ENCODE results near the gene AHSP. TPM values are rescaled to one million over a fixed set of nuclear protein-coding genes. Genes with fewer than 3 reads are reported as not detected.
A peak's percentile ranks its signal among the peaks of the same experiment; 100 is the strongest.

AHSP gene
- total RNA-seq, 1 donor from 2014 or later, result not detected

GRCh38 chr16:31507929-31508705, 19.6 kb upstream of the AHSP start, which contains the start of gene RUSF1:
RUSF1 (minus strand) TSS chr16:31508391; CDS start chr16:31508373, 18 bp downstream.
- DNase-seq (ENCODE audit: low read depth), result no peak
- H3K4me3 ChIP-seq (ENCODE audit: low read depth, low read length), result peak within 1 kb of the TSS; percentile 95
- TF ChIP-seq, protein P1, sequence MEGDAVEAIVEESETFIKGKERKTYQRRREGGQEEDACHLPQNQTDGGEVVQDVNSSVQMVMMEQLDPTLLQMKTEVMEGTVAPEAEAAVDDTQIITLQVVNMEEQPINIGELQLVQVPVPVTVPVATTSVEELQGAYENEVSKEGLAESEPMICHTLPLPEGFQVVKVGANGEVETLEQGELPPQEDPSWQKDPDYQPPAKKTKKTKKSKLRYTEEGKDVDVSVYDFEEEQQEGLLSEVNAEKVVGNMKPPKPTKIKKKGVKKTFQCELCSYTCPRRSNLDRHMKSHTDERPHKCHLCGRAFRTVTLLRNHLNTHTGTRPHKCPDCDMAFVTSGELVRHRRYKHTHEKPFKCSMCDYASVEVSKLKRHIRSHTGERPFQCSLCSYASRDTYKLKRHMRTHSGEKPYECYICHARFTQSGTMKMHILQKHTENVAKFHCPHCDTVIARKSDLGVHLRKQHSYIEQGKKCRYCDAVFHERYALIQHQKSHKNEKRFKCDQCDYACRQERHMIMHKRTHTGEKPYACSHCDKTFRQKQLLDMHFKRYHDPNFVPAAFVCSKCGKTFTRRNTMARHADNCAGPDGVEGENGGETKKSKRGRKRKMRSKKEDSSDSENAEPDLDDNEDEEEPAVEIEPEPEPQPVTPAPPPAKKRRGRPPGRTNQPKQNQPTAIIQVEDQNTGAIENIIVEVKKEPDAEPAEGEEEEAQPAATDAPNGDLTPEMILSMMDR (conservative IDR thresholded peaks at IDR 0.05; ENCODE audit: low read depth, low read length), result no peak

DNA sequence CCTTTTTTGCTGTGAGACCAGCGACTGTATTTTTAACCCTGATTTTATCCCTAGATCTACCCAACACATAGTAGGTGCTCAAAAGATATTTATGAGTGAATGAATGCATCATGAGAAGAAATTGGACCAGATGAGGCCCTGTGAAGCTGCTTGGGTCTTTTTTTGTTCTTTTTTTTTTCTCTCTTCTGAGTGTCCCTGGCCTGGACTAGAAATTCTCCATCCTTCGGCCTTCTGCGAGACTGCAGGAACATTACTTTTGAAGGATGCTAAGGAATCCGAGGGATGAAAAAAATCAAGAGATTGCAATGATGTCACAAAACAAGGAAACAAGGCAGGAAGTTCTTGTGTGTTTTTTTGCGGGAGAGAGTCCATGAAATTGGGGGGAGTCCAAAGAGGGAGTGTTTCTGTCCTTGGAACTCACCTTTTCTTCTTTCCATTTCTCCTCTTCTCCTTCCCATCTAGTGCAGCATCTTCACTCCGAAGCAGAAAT, 18.9 kb upstream of the AHSP start:
- TF ChIP-seq, protein P1 (conservative IDR thresholded peaks at IDR 0.05; ENCODE audit: low read depth, low read length), result no peak
- peak overlapping the region; percentile 95 for H3K4me3 ChIP-seq (ENCODE audit: low read depth, low read length)
- DNase-seq (ENCODE audit: low read depth), result no peak

DNA sequence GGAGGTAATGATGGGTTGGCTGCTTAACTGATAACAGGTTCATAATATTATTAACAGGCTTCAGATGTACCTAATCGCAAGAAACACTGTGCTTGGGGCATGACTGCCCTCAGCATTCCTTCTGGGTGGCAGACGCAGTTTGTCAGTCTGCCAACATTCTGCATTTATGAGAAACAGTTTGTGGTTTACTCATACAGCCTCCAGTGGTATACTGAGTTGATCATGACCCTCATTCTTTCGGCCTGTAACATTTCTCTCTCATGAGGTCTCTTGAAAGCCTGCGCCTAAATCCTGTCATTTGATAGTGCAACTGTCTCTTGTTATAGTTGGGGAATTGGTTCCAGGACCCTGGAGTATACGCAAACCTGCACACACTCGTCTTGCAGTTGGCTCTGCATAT, 14.6 kb upstream of the AHSP start:
- no peak overlapping the region for H3K4me3 ChIP-seq (ENCODE audit: low read depth, low read length)
- TF ChIP-seq, protein P1 (conservative IDR thresholded peaks at IDR 0.05; ENCODE audit: low read depth, low read length), result no peak
- DNase-seq (ENCODE audit: low read depth), result no peak

GRCh38 chr16:31513884-31514283, 13.8 kb upstream of the AHSP start:
- no peak for DNase-seq (ENCODE audit: low read depth)
- TF ChIP-seq, protein P1 (conservative IDR thresholded peaks at IDR 0.05; ENCODE audit: low read depth, low read length), result no peak
- no peak overlapping the region for H3K4me3 ChIP-seq (ENCODE audit: low read depth, low read length)

GRCh38 chr16:31517800-31518402, 9.8 kb upstream of the AHSP start:
- no peak for DNase-seq (ENCODE audit: low read depth)
- H3K4me3 ChIP-seq (ENCODE audit: low read depth, low read length), result no peak overlapping the region
- TF ChIP-seq, protein P1 (conservative IDR thresholded peaks at IDR 0.05; ENCODE audit: low read depth, low read length), result no peak

DNA sequence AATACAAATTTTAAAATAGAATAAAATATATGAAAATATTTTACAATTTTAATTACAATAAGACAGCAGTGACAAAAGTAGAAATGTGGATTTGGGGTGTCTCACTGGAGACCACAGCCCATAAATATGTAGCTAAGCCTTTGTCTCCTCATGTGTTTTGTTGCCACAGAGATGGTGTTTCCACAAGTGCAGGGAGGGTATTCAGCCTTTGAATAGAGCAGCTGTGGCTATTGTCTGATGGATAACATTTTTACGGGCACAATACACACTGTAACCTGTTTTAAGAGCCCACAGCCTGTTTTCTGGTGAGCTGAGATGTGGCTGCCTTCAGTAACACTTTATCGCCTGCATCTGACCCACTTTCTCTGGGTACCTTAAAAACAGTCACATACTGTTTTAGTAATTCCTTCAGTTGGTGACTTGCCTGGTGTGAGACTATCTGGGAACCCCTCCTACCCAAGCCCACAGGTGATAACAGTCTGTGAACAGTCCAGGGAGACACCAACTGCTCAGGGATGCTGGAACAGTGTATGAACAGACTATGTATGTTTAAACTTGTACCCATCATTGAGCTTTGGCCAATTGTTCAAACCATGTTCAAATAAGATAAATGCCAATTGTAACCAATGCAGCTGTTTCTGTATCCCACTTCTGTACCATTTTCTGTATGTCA, 7.8 kb upstream of the AHSP start:
- no peak overlapping the region for H3K4me3 ChIP-seq (ENCODE audit: low read depth, low read length)
- TF ChIP-seq, protein P1 (conservative IDR thresholded peaks at IDR 0.05; ENCODE audit: low read depth, low read length), result no peak
- DNase-seq (ENCODE audit: low read depth), result no peak

Measured in epithelial cell of proximal tubule (primary cell).